Measurements from ENCODE around the gene HEY2.

Gene HEY2

DNA sequence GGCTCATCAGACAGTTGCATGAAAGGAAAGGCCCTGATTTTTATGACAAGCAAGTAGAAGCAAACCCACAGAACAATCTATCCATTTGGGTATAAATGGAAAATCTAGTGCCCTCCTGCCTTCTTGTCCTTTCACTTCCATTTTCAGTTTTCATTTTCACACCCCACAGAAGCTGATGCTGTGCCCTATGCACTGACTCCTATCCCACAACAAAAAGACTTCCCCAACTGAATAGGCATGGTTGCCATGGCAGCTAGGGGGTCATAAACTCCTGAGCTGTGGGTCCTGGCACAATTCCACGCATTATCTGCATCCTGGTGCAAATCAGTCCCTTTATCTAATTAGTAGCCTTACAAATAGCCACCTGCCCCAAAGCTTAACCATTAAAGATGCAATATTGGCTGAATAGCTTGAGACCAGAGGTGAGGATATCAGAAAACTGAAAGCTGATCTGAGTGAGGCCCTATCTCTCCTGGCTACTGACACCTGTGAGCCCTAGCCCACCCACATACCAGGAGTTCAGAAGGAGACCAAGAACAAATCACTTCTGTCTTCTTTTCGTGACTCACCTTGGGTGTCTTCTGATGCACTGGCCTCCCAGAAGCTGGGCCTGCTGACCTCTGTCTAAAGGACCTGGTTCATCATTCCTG is 34.9 kb upstream of the HEY2 start:
- no peaks in the 10 kb centered on the region for H3K36me3 ChIP-seq (ENCODE audit: insufficient read depth, insufficient read length, low read length)
- no peak for DNase-seq (ENCODE audit: low read depth, low spot score)
- no peak overlapping the region for H3K9ac ChIP-seq (ENCODE audit: insufficient read length, low read depth)
- no peak overlapping the region for H3K4me3 ChIP-seq (ENCODE audit: insufficient read length, low read depth)
- no peaks in the 10 kb centered on the region for H3K27me3 ChIP-seq (ENCODE audit: insufficient read depth, insufficient read length)
- TF ChIP-seq YY1 (IDR thresholded peaks at IDR 0.05; ENCODE audit: insufficient read depth, insufficient read length) (no peak), ZNF274 (IDR thresholded peaks at IDR 0.05; ENCODE audit: low read depth, low read length) (no peak), SUZ12 (IDR thresholded peaks at IDR 0.05; ENCODE audit: extremely low read depth, insufficient read depth, insufficient read length) (no peak)
- peaks cover 28% of the 10 kb centered on the region for H3K9me3 ChIP-seq (ENCODE audit: insufficient read depth, low read length)
- H3K4me1 ChIP-seq (ENCODE audit: insufficient read depth, insufficient read length): no peaks in the 10 kb centered on the region

DNA sequence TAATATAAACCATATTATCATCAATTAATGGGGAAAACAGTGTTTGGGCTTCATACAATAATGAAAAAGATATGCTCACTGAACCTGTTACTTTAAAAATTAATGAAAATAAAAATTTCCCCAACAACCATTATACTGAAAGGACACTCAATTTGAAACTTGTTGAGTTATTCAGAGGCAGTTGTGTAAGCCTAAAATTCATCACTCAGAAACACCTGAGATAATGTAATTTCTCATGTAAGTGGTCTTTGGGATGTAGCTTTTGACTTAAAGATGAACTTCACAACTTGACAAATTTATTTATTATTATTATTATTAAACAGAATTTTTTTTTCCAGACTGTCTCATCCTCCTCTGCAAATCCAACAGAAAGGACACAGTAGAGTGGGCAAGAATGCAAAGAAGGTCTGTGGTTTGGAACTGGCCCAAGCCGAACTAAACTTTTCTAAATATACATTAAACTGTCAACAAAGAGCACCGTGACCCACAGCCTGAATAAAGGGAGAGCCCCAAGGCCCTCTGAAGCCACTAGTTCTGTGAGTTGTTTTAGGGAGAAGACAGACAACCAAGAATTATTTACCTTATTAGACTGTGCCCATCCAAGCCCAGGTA is 32.2 kb upstream of the HEY2 start:
- Histone ChIP-seq H3K27me3 (ENCODE audit: insufficient read depth, insufficient read length) (no peaks in the 10 kb centered on the region), H3K4me1 (ENCODE audit: insufficient read depth, insufficient read length) (no peaks in the 10 kb centered on the region), H3K4me3 (ENCODE audit: insufficient read length, low read depth) (no peak overlapping the region), H3K9me3 (ENCODE audit: insufficient read depth, low read length) (peaks cover 2% of the 10 kb centered on the region), H3K9ac (ENCODE audit: insufficient read length, low read depth) (no peak overlapping the region), H3K36me3 (ENCODE audit: insufficient read depth, insufficient read length, low read length) (no peaks in the 10 kb centered on the region)
- no peak for DNase-seq (ENCODE audit: low read depth, low spot score)
- TF ChIP-seq ZNF274 (IDR thresholded peaks at IDR 0.05; ENCODE audit: low read depth, low read length) (no peak), SUZ12 (IDR thresholded peaks at IDR 0.05; ENCODE audit: extremely low read depth, insufficient read depth, insufficient read length) (no peak), YY1 (IDR thresholded peaks at IDR 0.05; ENCODE audit: insufficient read depth, insufficient read length) (no peak)

DNA sequence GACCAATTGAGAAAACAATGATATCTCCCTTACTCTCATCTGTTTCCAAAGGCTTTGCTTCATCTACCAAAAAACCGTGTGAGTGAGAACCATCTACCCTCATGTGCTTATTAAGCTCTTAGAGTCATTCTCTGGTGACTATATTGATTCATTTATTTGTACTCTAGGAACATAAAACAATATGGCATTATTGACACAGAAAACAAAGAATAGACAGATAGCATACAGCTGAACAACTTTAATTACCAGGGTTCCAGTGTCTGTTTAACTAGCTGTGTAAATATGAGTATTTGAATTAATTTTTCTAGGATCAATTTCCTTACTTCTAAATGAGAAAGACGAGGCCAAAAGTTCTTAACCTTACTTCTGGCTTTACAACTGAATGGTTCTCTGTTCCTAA is 31.3 kb upstream of the HEY2 start:
- no peaks in the 10 kb centered on the region for H3K4me1 ChIP-seq (ENCODE audit: insufficient read depth, insufficient read length)
- no peak overlapping the region for H3K4me3 ChIP-seq (ENCODE audit: insufficient read length, low read depth)
- H3K9ac ChIP-seq (ENCODE audit: insufficient read length, low read depth): no peak overlapping the region
- TF ChIP-seq ZNF274 (IDR thresholded peaks at IDR 0.05; ENCODE audit: low read depth, low read length) (no peak), SUZ12 (IDR thresholded peaks at IDR 0.05; ENCODE audit: extremely low read depth, insufficient read depth, insufficient read length) (no peak), YY1 (IDR thresholded peaks at IDR 0.05; ENCODE audit: insufficient read depth, insufficient read length) (no peak)
- no peak for DNase-seq (ENCODE audit: low read depth, low spot score)
- no peaks in the 10 kb centered on the region; the same call in 1 of the 2 replicates for H3K9me3 ChIP-seq (ENCODE audit: insufficient read depth, low read length)
- H3K27me3 ChIP-seq (ENCODE audit: insufficient read depth, insufficient read length): no peaks in the 10 kb centered on the region
- no peaks in the 10 kb centered on the region for H3K36me3 ChIP-seq (ENCODE audit: insufficient read depth, insufficient read length, low read length)

DNA sequence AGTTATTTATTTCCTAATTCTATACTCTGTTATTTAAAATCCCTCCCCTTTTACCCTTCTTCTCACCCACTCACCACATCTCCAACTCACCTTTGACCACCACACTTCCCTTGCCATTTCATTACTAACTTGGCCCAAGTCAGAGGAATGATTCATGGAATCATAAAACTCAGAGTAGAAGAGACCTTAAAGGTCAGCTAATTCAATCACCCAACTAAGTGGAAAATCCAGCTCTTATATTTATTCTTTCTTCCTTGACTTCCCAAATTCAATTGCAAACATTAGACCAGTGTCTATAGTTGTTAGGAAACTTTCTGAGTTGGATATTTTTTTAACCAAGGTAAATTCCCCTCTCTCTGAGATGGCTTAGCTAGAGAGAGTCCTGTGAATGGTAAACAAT is 26.5 kb upstream of the HEY2 start:
- no peak for TF ChIP-seq ZNF274 (IDR thresholded peaks at IDR 0.05; ENCODE audit: low read depth, low read length)
- TF ChIP-seq SUZ12 (IDR thresholded peaks at IDR 0.05; ENCODE audit: extremely low read depth, insufficient read depth, insufficient read length): no peak
- no peaks in the 10 kb centered on the region for H3K36me3 ChIP-seq (ENCODE audit: insufficient read depth, insufficient read length, low read length)
- H3K4me1 ChIP-seq (ENCODE audit: insufficient read depth, insufficient read length): no peaks in the 10 kb centered on the region

GRCh38 chr6:125727216-125727615 is 22.2 kb upstream of the HEY2 start:
- no peak overlapping the region for H3K9ac ChIP-seq (ENCODE audit: insufficient read length, low read depth)
- no peaks in the 10 kb centered on the region for H3K9me3 ChIP-seq (ENCODE audit: insufficient read depth, low read length)
- no peaks in the 10 kb centered on the region for H3K36me3 ChIP-seq (ENCODE audit: insufficient read depth, insufficient read length, low read length)
- no peak for TF ChIP-seq YY1 (IDR thresholded peaks at IDR 0.05; ENCODE audit: insufficient read depth, insufficient read length)
- no peak for TF ChIP-seq ZNF274 (IDR thresholded peaks at IDR 0.05; ENCODE audit: low read depth, low read length)
- TF ChIP-seq SUZ12 (IDR thresholded peaks at IDR 0.05; ENCODE audit: extremely low read depth, insufficient read depth, insufficient read length): no peak
- no peak for DNase-seq (ENCODE audit: low read depth, low spot score)
- no peaks in the 10 kb centered on the region for H3K4me1 ChIP-seq (ENCODE audit: insufficient read depth, insufficient read length)
- H3K4me3 ChIP-seq (ENCODE audit: insufficient read length, low read depth): no peak overlapping the region
- H3K27me3 ChIP-seq (ENCODE audit: insufficient read depth, insufficient read length): no peaks in the 10 kb centered on the region

More for the DNA sequence above, 26.5 kb upstream of the HEY2 start:
- Histone ChIP-seq H3K9ac (ENCODE audit: insufficient read length, low read depth) (no peak overlapping the region), H3K9me3 (ENCODE audit: insufficient read depth, low read length) (no peaks in the 10 kb centered on the region), H3K27me3 (ENCODE audit: insufficient read depth, insufficient read length) (no peaks in the 10 kb centered on the region), H3K4me3 (ENCODE audit: insufficient read length, low read depth) (no peak overlapping the region)
- no peak for DNase-seq (ENCODE audit: low read depth, low spot score)

GRCh38 chr6:125728739-125729138 is 20.7 kb upstream of the HEY2 start:
- TF ChIP-seq ZNF274 (IDR thresholded peaks at IDR 0.05; ENCODE audit: low read depth, low read length) (no peak), YY1 (IDR thresholded peaks at IDR 0.05; ENCODE audit: insufficient read depth, insufficient read length) (no peak), SUZ12 (IDR thresholded peaks at IDR 0.05; ENCODE audit: extremely low read depth, insufficient read depth, insufficient read length) (no peak)
- H3K4me1 ChIP-seq (ENCODE audit: insufficient read depth, insufficient read length): no peaks in the 10 kb centered on the region
- H3K9ac ChIP-seq (ENCODE audit: insufficient read length, low read depth): no peak overlapping the region
- H3K27me3 ChIP-seq (ENCODE audit: insufficient read depth, insufficient read length): no peaks in the 10 kb centered on the region
- no peak for DNase-seq (ENCODE audit: low read depth, low spot score)
- H3K4me3 ChIP-seq (ENCODE audit: insufficient read length, low read depth): no peak overlapping the region
- H3K9me3 ChIP-seq (ENCODE audit: insufficient read depth, low read length): no peaks in the 10 kb centered on the region
- no peaks in the 10 kb centered on the region for H3K36me3 ChIP-seq (ENCODE audit: insufficient read depth, insufficient read length, low read length)

- Histone ChIP-seq H3K4me1 (ENCODE audit: insufficient read depth, insufficient read length) (no peaks in the 10 kb centered on the region), H3K4me3 (ENCODE audit: insufficient read length, low read depth) (no peak overlapping the region), H3K9me3 (ENCODE audit: insufficient read depth, low read length) (no peaks in the 10 kb centered on the region), H3K27me3 (ENCODE audit: insufficient read depth, insufficient read length) (no peaks in the 10 kb centered on the region), H3K9ac (ENCODE audit: insufficient read length, low read depth) (no peak overlapping the region), H3K36me3 (ENCODE audit: insufficient read depth, insufficient read length, low read length) (no peaks in the 10 kb centered on the region)
- no peak for TF ChIP-seq YY1 (IDR thresholded peaks at IDR 0.05; ENCODE audit: insufficient read depth, insufficient read length)
- TF ChIP-seq ZNF274 (IDR thresholded peaks at IDR 0.05; ENCODE audit: low read depth, low read length): no peak
- TF ChIP-seq SUZ12 (IDR thresholded peaks at IDR 0.05; ENCODE audit: extremely low read depth, insufficient read depth, insufficient read length): no peak
- no peak for DNase-seq (ENCODE audit: low read depth, low spot score)
These were observed 19.4 kb upstream of the HEY2 start for GRCh38 chr6:125729983-125730382.

Data from NT2/D1 (cell line).